Occipital lobe (tissue), 2 donors: ENCODE results near the gene ACVR1B. TPM values are rescaled to one million over a fixed set of nuclear protein-coding genes. Genes with fewer than 3 reads are reported as not detected.

Experiments used
- DNase-seq: peaks from one replicate; lab custom pipeline; 2025; lab: John Stamatoyannopoulos, UW
- total RNA-seq: library from RNA; depleted of rRNA; stranded (reverse); fragments of >200 nt; gene quantifications from one replicate; pipeline ENCODE4 v1.2.3, GENCODE V29; 2014

The ACVR1B gene
- total RNA-seq, 1 donor from 2014 or later: 43.2 TPM

- no peak for DNase-seq
These were observed 34.4 kb upstream of the ACVR1B start for GRCh38 chr12:51917041-51917590.

DNA sequence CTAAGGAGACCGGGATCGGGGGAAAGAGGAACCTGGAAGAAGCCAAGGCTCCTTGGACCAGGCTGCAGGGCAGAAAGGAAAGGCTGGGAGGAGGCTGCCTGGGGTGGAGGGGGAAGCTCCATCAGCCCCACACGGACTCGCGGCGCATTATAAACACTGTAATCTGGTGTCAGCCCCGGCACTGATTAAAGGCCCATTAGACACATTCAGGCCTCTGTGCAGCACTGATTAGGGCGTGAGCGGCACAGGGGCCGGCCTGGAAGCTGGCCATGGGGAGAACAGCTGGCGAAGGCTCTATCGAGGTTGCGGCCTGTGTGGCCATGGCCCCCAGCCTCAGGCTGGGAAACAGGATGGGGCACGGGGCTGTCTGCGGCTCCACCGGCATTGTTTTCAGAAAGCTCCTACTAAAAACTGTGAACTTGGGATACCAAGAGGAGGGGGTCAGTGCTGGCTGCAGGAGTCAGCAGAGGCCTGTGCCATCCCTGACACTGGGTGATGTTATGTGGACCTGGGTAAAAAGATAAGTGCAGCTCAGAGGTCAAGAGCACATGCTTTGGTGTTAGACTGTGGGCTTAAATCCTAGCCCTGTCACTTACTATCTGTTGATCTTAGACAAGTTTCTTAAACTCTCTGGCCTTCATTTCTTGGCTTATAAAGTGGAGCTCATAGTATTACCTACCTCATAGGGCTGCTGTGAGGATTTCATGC lies 33.6 kb upstream of the ACVR1B start:
- no peak for DNase-seq

DNA sequence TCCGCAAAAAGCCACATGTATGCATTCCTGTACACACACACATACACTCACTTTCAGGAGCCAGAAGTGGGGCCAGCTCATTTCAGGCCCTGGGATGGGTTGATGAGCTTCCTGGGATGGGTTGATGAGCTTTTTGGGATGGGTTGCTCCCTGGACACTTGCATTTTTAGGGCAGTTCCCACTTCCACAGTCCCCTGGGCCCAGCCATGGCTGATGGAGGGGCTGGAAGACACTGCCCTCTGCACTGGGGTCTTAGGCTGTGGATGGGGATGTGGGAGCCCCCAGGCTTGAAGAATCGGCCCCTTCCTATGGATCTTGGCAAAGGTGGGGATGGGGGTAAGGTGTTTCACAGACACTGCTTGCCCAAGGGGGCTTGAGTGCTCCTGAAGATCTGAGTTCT lies 31.5 kb upstream of the ACVR1B start:
- no peak for DNase-seq

DNA sequence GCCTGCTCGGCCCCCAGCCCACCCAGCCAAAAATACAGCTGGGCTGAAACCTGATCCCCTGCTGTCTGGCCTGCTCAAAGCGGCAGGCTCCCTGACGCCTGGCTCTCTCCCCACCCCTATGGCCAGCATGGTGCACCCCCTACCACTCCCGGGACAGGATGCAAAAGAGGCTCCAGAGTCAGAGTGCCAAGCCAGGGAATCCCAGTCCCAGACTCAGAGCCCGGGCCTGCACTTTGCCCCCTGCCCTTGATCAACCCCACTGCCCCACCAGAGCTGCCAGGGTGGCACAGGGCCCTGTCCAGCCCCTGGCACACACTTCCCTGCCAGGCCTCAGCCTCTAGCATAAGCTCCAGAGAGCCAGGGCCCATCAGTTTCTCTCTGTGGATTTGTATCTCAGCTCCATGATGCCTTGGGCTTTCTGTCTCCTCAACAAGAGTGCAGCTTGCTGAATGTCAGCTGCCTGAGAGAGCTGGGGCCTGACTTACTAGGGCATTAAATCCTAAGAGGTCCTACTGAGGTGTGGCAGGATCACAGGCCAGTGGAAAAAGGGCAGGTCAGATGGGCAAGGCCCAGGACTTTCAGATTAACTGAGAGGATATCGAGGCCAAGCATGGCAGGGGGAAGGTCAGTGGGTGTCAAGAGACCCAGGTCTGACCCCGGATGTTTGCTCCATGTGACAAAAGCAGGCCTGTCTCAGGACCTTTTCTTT lies 30.3 kb upstream of the ACVR1B start:
- DNase-seq: no peak

- DNase-seq: no peak
These were observed 29.4 kb upstream of the ACVR1B start for GRCh38 chr12:51922146-51922545.

DNA sequence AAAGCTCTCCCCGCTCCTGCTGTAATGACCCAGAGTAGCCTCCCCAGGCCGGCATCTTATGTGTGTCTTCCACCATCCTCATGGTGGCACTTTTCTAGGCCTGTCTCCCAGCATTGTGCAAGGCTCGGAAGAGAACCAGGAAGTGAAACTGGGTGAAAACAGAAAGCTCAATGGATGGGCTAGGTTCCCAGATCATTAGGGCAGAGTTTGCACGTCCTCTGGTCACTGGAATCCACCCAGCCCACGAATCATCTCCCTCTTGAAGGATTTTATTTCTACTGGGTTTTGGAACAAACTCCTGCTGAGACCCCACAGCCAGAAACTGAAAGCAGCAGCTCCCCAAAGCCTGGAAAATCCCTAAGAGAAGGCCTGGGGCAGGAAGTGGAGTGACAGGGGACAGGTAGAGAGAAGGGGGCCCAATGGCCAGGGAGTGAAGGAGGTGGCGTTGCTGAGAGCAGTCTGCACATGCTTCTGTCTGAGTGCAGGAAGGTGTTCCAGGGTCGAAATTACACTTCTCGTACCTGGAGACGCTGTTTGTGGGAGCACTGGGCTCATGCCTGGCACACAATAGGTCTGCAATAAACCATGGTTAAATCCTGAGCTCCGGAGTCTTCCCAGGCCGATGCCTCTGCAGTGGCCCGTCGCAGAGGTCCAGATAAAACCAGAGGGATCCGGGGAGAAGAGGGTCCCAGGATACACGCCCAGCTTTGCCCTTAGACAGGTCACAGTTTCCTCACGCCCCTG lies 28.6 kb upstream of the ACVR1B start:
- no peak for DNase-seq

GRCh38 chr12:51923506-51924365 lies 27.8 kb upstream of the ACVR1B start:
- no peak for DNase-seq

- DNase-seq: no peak
These were observed 26.8 kb upstream of the ACVR1B start for GRCh38 chr12:51924551-51925319.

DNA sequence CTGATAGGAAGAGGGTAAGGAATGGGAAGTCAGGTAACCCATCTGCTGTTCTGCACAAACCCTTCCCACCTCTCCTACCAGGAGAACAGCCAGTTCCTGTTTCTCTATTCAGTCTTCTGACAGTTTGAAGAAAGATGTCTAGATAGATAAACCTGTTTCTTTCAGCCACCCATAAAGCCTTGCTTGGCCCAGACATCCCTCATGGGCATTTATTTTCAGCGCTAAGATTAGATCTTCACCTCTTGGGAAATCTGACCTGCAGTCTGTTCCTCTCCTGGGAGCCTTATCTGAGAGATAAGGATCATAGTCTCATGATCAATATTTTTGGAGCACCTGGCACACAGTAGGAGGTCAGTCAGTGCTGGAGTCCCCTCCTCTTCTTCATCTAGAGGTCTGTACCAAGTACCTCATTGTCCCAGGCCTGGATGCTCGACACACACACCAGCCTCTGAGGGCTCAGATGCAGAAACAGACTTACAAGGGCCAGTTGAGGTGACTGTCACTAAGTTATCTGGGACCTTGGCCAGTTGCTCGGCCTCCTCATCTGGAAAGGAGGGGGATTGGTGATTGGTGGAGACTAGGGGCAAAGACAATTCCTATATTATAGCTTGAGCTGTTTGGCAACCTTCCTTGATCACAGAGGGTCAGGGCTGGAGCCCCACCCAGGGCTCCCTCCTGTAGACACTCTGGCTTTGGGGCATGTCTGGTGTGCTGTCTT lies 26.0 kb upstream of the ACVR1B start:
- no peak for DNase-seq

- DNase-seq: no peak
These were observed 25.4 kb upstream of the ACVR1B start for GRCh38 chr12:51926064-51926632.

GRCh38 chr12:51926718-51927117 lies 24.8 kb upstream of the ACVR1B start:
- no peak for DNase-seq

GRCh38 chr12:51932218-51933076 lies 19.1 kb upstream of the ACVR1B start:
- no peak for DNase-seq

DNA sequence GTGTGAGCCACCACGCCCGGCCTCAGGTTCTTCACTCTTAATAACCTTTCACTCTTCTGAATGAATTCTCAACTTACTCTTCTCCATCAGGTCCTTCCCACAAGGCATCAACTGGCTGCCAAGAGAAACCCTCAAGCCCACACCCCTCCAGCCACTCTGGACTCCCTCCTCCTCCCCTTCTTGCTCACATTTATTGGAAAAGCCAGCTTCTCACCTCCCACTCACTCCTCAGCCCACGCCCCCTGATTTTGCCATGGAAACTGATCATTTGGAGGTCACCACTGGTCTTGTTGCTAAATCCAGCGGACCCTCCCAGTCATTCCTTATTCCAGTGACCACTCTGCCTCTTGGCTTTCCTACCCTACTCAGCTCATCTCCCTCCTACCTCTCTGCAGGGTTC lies 17.4 kb upstream of the ACVR1B start:
- DNase-seq: no peak

GRCh38 chr12:51937926-51938325 lies 13.6 kb upstream of the ACVR1B start:
- no peak for DNase-seq

DNA sequence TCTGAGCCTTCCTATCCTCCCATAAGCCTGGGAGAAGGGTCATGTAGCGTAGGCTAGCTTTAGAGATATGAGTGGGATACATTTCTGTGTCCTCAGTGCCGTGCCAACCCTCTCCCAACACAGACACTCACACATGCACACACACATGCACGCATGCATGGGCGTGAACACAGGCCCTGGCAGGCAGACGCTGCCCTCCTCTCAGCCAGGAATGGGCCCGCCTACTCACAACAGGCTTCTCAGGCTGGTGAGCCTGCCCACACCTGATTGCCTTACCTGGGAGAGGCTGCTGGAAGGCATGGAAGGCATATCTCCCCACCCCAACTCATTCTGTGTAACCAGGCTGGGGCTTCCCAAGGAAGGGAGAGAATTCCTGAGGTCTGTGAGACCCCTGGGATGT lies 12.8 kb upstream of the ACVR1B start:
- no peak for DNase-seq

- DNase-seq: no peak
These were observed 10.4 kb upstream of the ACVR1B start for GRCh38 chr12:51941011-51941581.

DNA sequence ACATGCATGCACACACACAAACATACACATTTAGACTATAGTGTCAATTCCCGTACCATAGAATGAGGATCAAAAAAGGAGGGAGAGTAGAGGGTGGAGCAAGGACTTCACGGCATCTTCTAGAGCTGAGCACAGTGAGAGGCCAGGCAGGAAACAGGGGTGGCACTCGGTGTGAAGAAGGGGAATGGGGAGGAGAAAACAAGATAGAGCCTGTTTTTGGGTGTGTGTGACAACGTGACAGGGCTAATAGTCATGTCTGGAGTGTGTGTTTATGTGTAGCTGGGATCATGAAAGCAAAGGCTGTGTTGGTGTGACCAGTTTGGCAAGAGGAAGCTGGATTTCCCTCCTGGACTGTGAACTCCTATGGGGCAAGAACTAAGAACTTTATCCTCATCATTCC lies 9.9 kb upstream of the ACVR1B start:
- DNase-seq: no peak

- no peak for DNase-seq
These were observed 9.4 kb upstream of the ACVR1B start for GRCh38 chr12:51942056-51942455.
